Neural cell (in vitro differentiated cells): ENCODE results near the gene CCDC33. TPM values are rescaled to one million over a fixed set of nuclear protein-coding genes. Genes with fewer than 3 reads are reported as not detected.

Experiments used
- H2AFZ ChIP-seq: fragments of 200-600, 300-800 bp; sonication (generic), shearing (Covaris generic); 2 replicates; pipeline ENCODE4 v1.6.0; 2014; ENCODE audit warnings: low read depth, mild to moderate bottlenecking, antibody characterized with exemption, low read length, moderate library complexity
- H3F3A ChIP-seq: fragments of 200-600 bp; shearing (Covaris generic); 2 replicates; pipeline ENCODE4 v1.6.1; 2016; ENCODE audit warnings: mild to moderate bottlenecking, moderate library complexity, mixed read lengths, antibody characterized with exemption, low read length; ENCODE audit not compliant: insufficient read depth, poor library complexity, severe bottlenecking
- H3K27ac ChIP-seq: fragments of 200-600, 300-800 bp; sonication (generic), shearing (Covaris generic); 2 replicates; pipeline ENCODE4 v1.5.1; 2014; ENCODE audit warnings: mild to moderate bottlenecking, low read length, moderate library complexity
- H3K27me3 ChIP-seq: fragments of 300-800, 200-600 bp; sonication (generic), shearing (Covaris generic); 2 replicates; pipeline ENCODE4 v1.6.0; 2014; ENCODE audit warnings: mild to moderate bottlenecking, low read depth, low read length, moderate library complexity; ENCODE audit not compliant: insufficient read depth
- H3K36me3 ChIP-seq: fragments of 300-800, 200-600 bp; sonication (generic), shearing (Covaris generic); 2 replicates; pipeline ENCODE4 v1.5.1; 2014; ENCODE audit warnings: mild to moderate bottlenecking, antibody characterized with exemption, low read length, moderate library complexity; ENCODE audit not compliant: insufficient read depth
- H3K4me2 ChIP-seq: fragments of 300-800, 200-600 bp; sonication (generic), shearing (Covaris generic); 2 replicates; pipeline ENCODE4 v1.6.0; 2014; ENCODE audit warnings: mild to moderate bottlenecking, low read length
- H3K4me3 ChIP-seq: fragments of 300-800, 200-600 bp; sonication (generic), shearing (Covaris generic); 2 replicates; pipeline ENCODE4 v1.5.1; 2014; ENCODE audit warnings: mild to moderate bottlenecking, low read length, moderate library complexity
- H3K79me2 ChIP-seq: fragments of 200-600 bp; shearing (Covaris generic); replicated peaks from 2 replicates; pipeline ENCODE4 v1.6.0; 2014; ENCODE audit warnings: mild to moderate bottlenecking, low read length, moderate library complexity; ENCODE audit not compliant: insufficient read depth
- H3K9ac ChIP-seq: fragments of 300-800, 200-600 bp; sonication (generic), shearing (Covaris generic); 2 replicates; pipeline ENCODE4 v1.6.1; 2016; ENCODE audit warnings: mild to moderate bottlenecking, low read length, mixed read lengths
- H3K9me2 ChIP-seq: fragments of 200-600 bp; shearing (Covaris generic); 2 replicates; pipeline ENCODE4 v1.6.1; 2016; ENCODE audit warnings: mild to moderate bottlenecking, low read length, mixed read lengths; ENCODE audit not compliant: insufficient read depth
- H3K9me3 ChIP-seq: fragments of 200-600, 300-800 bp; sonication (generic), shearing (Covaris generic); 2 replicates; pipeline ENCODE4 v1.6.1; 2016; ENCODE audit warnings: mild to moderate bottlenecking, mixed run types, low read length, moderate library complexity, mixed read lengths
- H4K20me1 ChIP-seq: fragments of 200-600 bp; shearing (Covaris generic); 2 replicates; pipeline ENCODE4 v1.6.1; 2016; ENCODE audit warnings: mild to moderate bottlenecking, mixed run types; ENCODE audit not compliant: insufficient read depth
- CTCF ChIP-seq: fragments of 450-650 bp; IDR thresholded peaks from 2 replicates; pipeline ENCODE4 v1.5.1; 2014; ENCODE audit warnings: antibody characterized with exemption, mild to moderate bottlenecking, moderate library complexity; ENCODE audit not compliant: poor library complexity, severe bottlenecking
- EP300 ChIP-seq: fragments of 450-650 bp; conservative IDR thresholded peaks from 2 replicates; pipeline ENCODE4 v1.6.1; 2014; ENCODE audit warnings: antibody characterized with exemption, mild to moderate bottlenecking, moderate library complexity; ENCODE audit not compliant: poor library complexity, severe bottlenecking
- EZH2 ChIP-seq: fragments of 200-600, 300-800 bp; shearing (Covaris generic), sonication (generic); IDR thresholded peaks from 2 replicates; pipeline ENCODE4 v1.6.1; 2014; ENCODE audit warnings: antibody characterized with exemption, low read length, borderline replicate concordance, mild to moderate bottlenecking; ENCODE audit not compliant: insufficient read depth, poor library complexity, severe bottlenecking
- MXI1 ChIP-seq: fragments of 450-650 bp; conservative IDR thresholded peaks from 2 replicates; pipeline ENCODE4 v1.6.1; 2014; ENCODE audit warnings: antibody characterized with exemption, mild to moderate bottlenecking; ENCODE audit not compliant: poor library complexity, severe bottlenecking
- POLR2AphosphoS5 ChIP-seq: IDR thresholded peaks from 2 replicates; pipeline ENCODE4 v1.6.1; 2012
- RAD21 ChIP-seq: fragments of 450-650 bp; conservative IDR thresholded peaks from 2 replicates; pipeline ENCODE4 v1.6.1; 2014; ENCODE audit warnings: antibody characterized with exemption, mild to moderate bottlenecking, moderate library complexity
- REST ChIP-seq: IDR thresholded peaks from 2 replicates; pipeline ENCODE4 v1.6.1; 2012; ENCODE audit warnings: borderline replicate concordance
- SMC3 ChIP-seq: fragments of 450-650 bp; conservative IDR thresholded peaks from 2 replicates; pipeline ENCODE4 v1.6.1; 2014; ENCODE audit warnings: antibody characterized with exemption, mild to moderate bottlenecking, moderate library complexity; ENCODE audit not compliant: poor library complexity
- TAF1 ChIP-seq: IDR thresholded peaks from 2 replicates; pipeline ENCODE4 v1.6.1; 2012; ENCODE audit warnings: low read depth
- polyA plus RNA-seq: library from polyadenylated mRNA; depleted of rRNA; stranded (reverse); fragments of >200 nt; gene quantifications from 2 replicates; pipeline ENCODE4 v1.2.3, GENCODE V29; 2014

CCDC33 gene
- polyA plus RNA-seq, 1 donor from 2014 or later = 1.4 TPM

GRCh38 chr15:74214324-74215021, 21.7 kb upstream of the CCDC33 start:
- Histone ChIP-seq H3K9me2 (no peaks in the 10 kb centered on the region), H3K4me3 (no peak overlapping the region), H3K27ac (no peak overlapping the region), H3K9ac (no peak overlapping the region), H2AFZ (no peak overlapping the region), H3K9me3 (no peaks in the 10 kb centered on the region), H3F3A (peaks cover 14% of the 10 kb centered on the region), H3K4me2 (no peak overlapping the region), H3K27me3 (no peaks in the 10 kb centered on the region), H4K20me1 (no peaks in the 10 kb centered on the region), H3K36me3 (no peaks in the 10 kb centered on the region), H3K79me2 (no peaks in the 10 kb centered on the region)
- TF ChIP-seq SMC3 (no peak), MXI1 (no peak), POLR2AphosphoS5 (no peak), EZH2 (no peak), TAF1 (no peak), REST (no peak), RAD21 (no peak), EP300 (no peak), CTCF (no peak)

- peaks cover 20% of the 10 kb centered on the region for H3F3A ChIP-seq
- no peak overlapping the region for H3K27ac ChIP-seq
- no peak overlapping the region for H3K4me3 ChIP-seq
- no peak overlapping the region for H3K4me2 ChIP-seq
- H2AFZ ChIP-seq = no peak overlapping the region
- no peaks in the 10 kb centered on the region for H3K9me2 ChIP-seq
- no peaks in the 10 kb centered on the region for H3K79me2 ChIP-seq
- no peaks in the 10 kb centered on the region for H3K9me3 ChIP-seq
- no peaks in the 10 kb centered on the region for H3K27me3 ChIP-seq
- TF ChIP-seq POLR2AphosphoS5 (no peak), SMC3 (no peak), REST (no peak), EP300 (no peak), RAD21 (no peak), EZH2 (no peak), MXI1 (no peak), TAF1 (no peak), CTCF (no peak)
- no peaks in the 10 kb centered on the region for H4K20me1 ChIP-seq
- no peaks in the 10 kb centered on the region for H3K36me3 ChIP-seq
- no peak overlapping the region for H3K9ac ChIP-seq
Measured at GRCh38 chr15:74215958-74216357, 20.2 kb upstream of the CCDC33 start.
